Measurements from ENCODE around the gene DHX57. TPM values are rescaled to one million over a fixed set of nuclear protein-coding genes. Genes with fewer than 3 reads are reported as not detected.

DHX57 gene
- polyA plus RNA-seq, 1 donor, result 21.4 TPM

DNA sequence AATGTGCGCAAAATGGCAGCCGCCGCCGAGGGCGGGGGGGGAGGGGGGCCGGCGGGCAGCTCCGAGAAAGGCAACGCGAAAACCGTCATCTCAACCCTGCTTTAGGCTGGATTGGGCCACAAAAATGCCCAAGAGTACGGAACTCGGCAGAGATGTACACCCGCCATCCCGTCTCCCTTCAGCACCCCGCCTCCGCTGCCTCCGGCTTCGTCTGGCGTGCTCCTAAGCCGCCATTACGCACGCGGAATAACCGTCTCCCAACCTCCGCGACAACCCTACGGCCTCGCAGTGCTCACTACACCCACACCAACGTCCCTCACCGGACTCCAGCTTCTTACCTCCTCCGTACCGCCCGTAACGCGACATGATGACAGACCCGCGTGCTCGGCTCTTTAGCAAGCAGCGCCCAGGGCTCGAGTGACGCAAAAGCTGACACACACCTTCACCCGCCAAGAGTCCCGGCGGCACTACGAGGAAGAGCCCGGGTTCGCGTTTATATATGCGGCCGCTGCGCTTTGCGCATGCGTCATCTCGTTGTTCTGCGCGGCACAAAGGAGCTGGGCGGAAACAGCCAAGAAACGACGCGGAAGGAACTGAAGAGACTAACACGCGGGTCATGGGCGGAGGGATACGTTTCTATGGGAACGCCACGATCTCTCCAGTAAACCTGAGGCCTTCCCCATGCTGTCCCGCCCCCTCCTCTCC lies 124.7 kb downstream of the DHX57 start, which contains the start of gene SRSF7:
TSS of gene SRSF7 (minus strand) at position 471 of the 705 bp plus-strand sequence. CDS start at position 366, 105 bp downstream.
- DNase-seq, result peak; percentile 100

DNA sequence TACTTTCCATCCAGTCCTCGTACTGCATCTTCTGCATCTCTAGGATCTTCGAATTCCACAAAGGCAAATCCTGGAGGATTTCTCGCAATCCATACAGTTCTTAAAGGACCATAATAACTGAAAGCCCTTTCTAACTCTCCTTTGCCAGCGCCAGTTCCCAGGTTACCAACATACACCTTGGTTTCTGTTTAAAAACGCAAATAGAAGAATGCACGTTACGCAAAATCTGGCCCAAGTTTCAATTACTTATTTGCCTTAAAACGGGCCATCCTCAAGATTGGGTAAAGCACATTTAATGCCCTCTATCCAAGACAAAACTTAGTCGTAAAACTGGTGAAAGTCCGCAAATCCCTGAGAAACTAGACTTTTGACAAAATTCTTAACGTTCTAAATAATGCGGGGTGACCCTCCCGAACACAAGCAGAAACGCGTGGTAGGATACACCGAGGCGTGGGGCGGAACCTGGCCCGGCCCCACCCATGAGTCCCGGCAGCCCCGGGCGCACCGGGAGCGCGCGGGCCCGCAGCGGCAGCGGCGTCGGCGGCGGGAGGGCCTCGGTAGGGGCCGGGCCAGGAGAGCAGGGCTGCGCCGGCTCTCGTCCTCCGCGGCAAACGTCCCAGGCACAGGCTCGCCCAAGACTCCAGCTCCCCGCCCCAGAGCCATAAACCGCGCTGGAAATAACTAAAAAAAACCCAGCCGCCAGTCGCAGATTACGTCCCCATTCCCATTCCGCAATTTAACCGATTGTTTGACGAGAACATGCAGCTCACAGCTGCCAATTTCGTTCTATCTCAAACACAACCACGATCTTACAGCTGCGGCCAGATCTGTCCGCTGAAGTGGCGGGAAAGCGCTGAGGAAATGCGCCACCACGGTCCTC lies 125.5 kb downstream of the DHX57 start:
- DNase-seq, result peak; percentile 67

GRCh38 chr2:38748943-38749804 lies 126.6 kb downstream of the DHX57 start:
- DNase-seq, result no peak

GRCh38 chr2:38748391-38748790 lies 127.3 kb downstream of the DHX57 start:
- DNase-seq, result no peak

- DNase-seq, result no peak
These were observed 127.9 kb downstream of the DHX57 start for GRCh38 chr2:38747819-38748218.

Other genes with a start within 250 kb of the DHX57 start
- gene GALM, start 209.8 kb downstream of the DHX57 start, polyA plus RNA-seq (ENCODE audit: insufficient read length), result 15.0 TPM
- 102 TPM for gene SRSF7, start 124.6 kb downstream of the DHX57 start, polyA plus RNA-seq (ENCODE audit: insufficient read length)
- gene GEMIN6, start 97.7 kb downstream of the DHX57 start, polyA plus RNA-seq (ENCODE audit: insufficient read length), result 12.1 TPM
- gene MORN2, start within 50 bp of the DHX57 start, polyA plus RNA-seq (ENCODE audit: insufficient read length), result 8.2 TPM
- 1.6 TPM for gene ARHGEF33, start 13.9 kb upstream of the DHX57 start, polyA plus RNA-seq (ENCODE audit: insufficient read length)
- gene SOS1, start 245.1 kb upstream of the DHX57 start, polyA plus RNA-seq (ENCODE audit: insufficient read length), result 29.8 TPM